ENCODE results near the gene SLCO2A1. TPM values are rescaled to one million over a fixed set of nuclear protein-coding genes. Genes with fewer than 3 reads are reported as not detected.
A peak's percentile ranks its signal among the peaks of the same experiment; 100 is the strongest.

SLCO2A1 gene
- total RNA-seq, 1 donor = 0.36 TPM

GRCh38 chr3:133915685-133916658, 113.8 kb downstream of the SLCO2A1 start:
- DNase-seq (ENCODE audit: insufficient read length, low spot score, missing footprints) = no peak
- no peak overlapping the region for H3K27ac ChIP-seq (ENCODE audit: low read depth, low read length)
- TF ChIP-seq CTCF (IDR thresholded peaks at IDR 0.05; ENCODE audit: extremely low read depth, low read depth, low read length) = no peak
- no peaks in the 10 kb centered on the region for H3K9me3 ChIP-seq (ENCODE audit: low read depth, low read length)
- H4K20me1 ChIP-seq (ENCODE audit: insufficient read depth, low read length) = no peaks in the 10 kb centered on the region
- no peak overlapping the region for H3K4me2 ChIP-seq (ENCODE audit: insufficient read depth, low read length)
- H2AFZ ChIP-seq (ENCODE audit: low read length) = no peak overlapping the region
- no peaks in the 10 kb centered on the region for H3K4me1 ChIP-seq (ENCODE audit: insufficient read depth, low read length)
- no peaks in the 10 kb centered on the region for H3K79me2 ChIP-seq (ENCODE audit: insufficient read depth, low read length)
- no peak overlapping the region for H3K4me3 ChIP-seq (ENCODE audit: insufficient read depth, low read length)
- H3K27me3 ChIP-seq (ENCODE audit: insufficient read depth, low read length) = peaks cover 31% of the 10 kb centered on the region
- H3K36me3 ChIP-seq (ENCODE audit: insufficient read depth, low read length) = no peaks in the 10 kb centered on the region

DNA sequence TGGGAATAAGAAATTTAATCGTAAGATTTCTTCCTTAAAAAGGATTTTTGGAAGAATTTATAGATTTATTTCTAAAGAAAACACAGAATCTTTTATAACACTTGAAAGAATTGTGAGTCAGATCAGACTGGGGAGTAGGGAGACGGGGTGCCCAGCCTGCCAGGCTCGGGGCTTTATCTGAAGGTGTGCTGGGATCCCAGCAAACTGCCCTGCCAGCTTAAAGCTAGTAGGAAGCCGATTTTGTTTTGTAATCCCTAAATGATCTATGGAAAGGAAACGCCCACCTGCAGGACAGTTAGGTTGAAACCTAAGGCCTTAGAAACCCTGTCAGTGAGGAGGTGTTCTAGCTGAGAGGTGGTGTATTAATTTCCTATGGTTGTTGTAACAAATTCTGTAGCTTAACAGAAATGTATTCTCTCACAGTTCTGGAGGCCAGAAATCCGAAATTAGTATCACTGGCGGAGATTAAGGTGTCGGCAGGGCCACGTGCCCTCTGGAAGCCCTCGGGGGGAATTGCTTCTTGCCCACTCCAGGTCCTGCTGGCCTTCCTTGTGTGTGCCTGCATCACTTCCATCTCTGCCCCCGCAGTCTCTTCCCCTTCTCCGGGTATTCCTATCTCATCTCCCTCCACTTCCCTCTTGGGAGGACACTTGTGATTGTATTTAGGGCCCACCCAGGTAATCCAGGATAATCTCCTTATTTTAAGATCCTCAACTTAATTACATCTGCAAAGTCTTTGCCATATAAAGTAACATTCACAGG, 114.7 kb downstream of the SLCO2A1 start:
- no peaks in the 10 kb centered on the region for H3K36me3 ChIP-seq (ENCODE audit: insufficient read depth, low read length)
- no peaks in the 10 kb centered on the region for H4K20me1 ChIP-seq (ENCODE audit: insufficient read depth, low read length)
- no peaks in the 10 kb centered on the region for H3K4me1 ChIP-seq (ENCODE audit: insufficient read depth, low read length)
- DNase-seq (ENCODE audit: insufficient read length, low spot score, missing footprints) = no peak
- H3K79me2 ChIP-seq (ENCODE audit: insufficient read depth, low read length) = no peaks in the 10 kb centered on the region
- no peaks in the 10 kb centered on the region for H3K9me3 ChIP-seq (ENCODE audit: low read depth, low read length)
- no peak overlapping the region for H2AFZ ChIP-seq (ENCODE audit: low read length)
- no peak overlapping the region for H3K4me2 ChIP-seq (ENCODE audit: insufficient read depth, low read length)
- H3K4me3 ChIP-seq (ENCODE audit: insufficient read depth, low read length) = no peak overlapping the region
- H3K27ac ChIP-seq (ENCODE audit: low read depth, low read length) = no peak overlapping the region
- peaks cover 31% of the 10 kb centered on the region for H3K27me3 ChIP-seq (ENCODE audit: insufficient read depth, low read length)
- no peak for TF ChIP-seq CTCF (IDR thresholded peaks at IDR 0.05; ENCODE audit: extremely low read depth, low read depth, low read length)

GRCh38 chr3:133910422-133910821, 119.3 kb downstream of the SLCO2A1 start:
- peaks cover 18% of the 10 kb centered on the region for H3K27me3 ChIP-seq (ENCODE audit: insufficient read depth, low read length)
- H3K4me2 ChIP-seq (ENCODE audit: insufficient read depth, low read length) = no peak overlapping the region
- DNase-seq (ENCODE audit: insufficient read length, low spot score, missing footprints) = no peak
- H3K9me3 ChIP-seq (ENCODE audit: low read depth, low read length) = no peaks in the 10 kb centered on the region
- no peak overlapping the region for H3K27ac ChIP-seq (ENCODE audit: low read depth, low read length)
- H3K79me2 ChIP-seq (ENCODE audit: insufficient read depth, low read length) = no peaks in the 10 kb centered on the region
- TF ChIP-seq CTCF (IDR thresholded peaks at IDR 0.05; ENCODE audit: extremely low read depth, low read depth, low read length) = peak; percentile 29
- H2AFZ ChIP-seq (ENCODE audit: low read length) = no peak overlapping the region
- H3K36me3 ChIP-seq (ENCODE audit: insufficient read depth, low read length) = no peaks in the 10 kb centered on the region
- H3K4me3 ChIP-seq (ENCODE audit: insufficient read depth, low read length) = no peak overlapping the region
- H4K20me1 ChIP-seq (ENCODE audit: insufficient read depth, low read length) = no peaks in the 10 kb centered on the region
- H3K4me1 ChIP-seq (ENCODE audit: insufficient read depth, low read length) = no peaks in the 10 kb centered on the region

DNA sequence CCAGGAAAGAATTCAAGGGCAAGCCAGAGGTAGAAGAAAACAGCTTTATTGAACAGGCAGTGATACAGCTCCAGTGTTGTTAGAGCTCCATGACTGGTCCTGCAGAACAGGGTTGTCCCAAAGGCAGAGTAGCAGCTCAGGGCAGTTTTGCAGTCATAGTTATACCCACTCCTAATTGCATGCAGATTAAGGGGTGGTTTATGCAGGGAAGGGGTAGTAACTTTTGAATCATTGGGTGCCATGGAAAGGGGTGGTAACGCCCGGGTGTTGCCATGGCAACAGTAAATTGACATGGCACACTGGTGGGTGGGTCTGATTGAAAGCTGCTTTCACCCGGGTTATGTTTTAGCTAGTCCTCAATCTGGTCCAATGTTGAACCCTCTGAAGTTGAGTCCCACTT, 124.3 kb downstream of the SLCO2A1 start:
- no peak overlapping the region for H2AFZ ChIP-seq (ENCODE audit: low read length)
- peaks cover 10% of the 10 kb centered on the region for H3K27me3 ChIP-seq (ENCODE audit: insufficient read depth, low read length)
- no peak for DNase-seq (ENCODE audit: insufficient read length, low spot score, missing footprints)
- H3K27ac ChIP-seq (ENCODE audit: low read depth, low read length) = no peak overlapping the region
- no peak overlapping the region for H3K4me3 ChIP-seq (ENCODE audit: insufficient read depth, low read length)
- H3K4me1 ChIP-seq (ENCODE audit: insufficient read depth, low read length) = no peaks in the 10 kb centered on the region
- no peak for TF ChIP-seq CTCF (IDR thresholded peaks at IDR 0.05; ENCODE audit: extremely low read depth, low read depth, low read length)
- no peaks in the 10 kb centered on the region for H3K79me2 ChIP-seq (ENCODE audit: insufficient read depth, low read length)
- no peak overlapping the region for H3K4me2 ChIP-seq (ENCODE audit: insufficient read depth, low read length)
- H4K20me1 ChIP-seq (ENCODE audit: insufficient read depth, low read length) = no peaks in the 10 kb centered on the region
- no peaks in the 10 kb centered on the region for H3K36me3 ChIP-seq (ENCODE audit: insufficient read depth, low read length)
- H3K9me3 ChIP-seq (ENCODE audit: low read depth, low read length) = no peaks in the 10 kb centered on the region

Data from osteoblast (primary cell).